Transverse colon (tissue), 4 donors: ENCODE data around the gene PGM2. TPM values are rescaled to one million over a fixed set of nuclear protein-coding genes. Genes with fewer than 3 reads are reported as not detected.

Experiments used
- DNase-seq: peaks from one replicate; pipeline ENCODE4 v3.0.0-alpha.2; 2019
- H3K27ac ChIP-seq, 4 donors: fragments of 200-600 bp; sonication (generic); 2 replicates each; pipeline ENCODE4 v1.5.1; 2016 to 2018; ENCODE audit warnings: inconsistent platforms in 4 of 4
- H3K27me3 ChIP-seq: fragments of 200-600 bp; sonication (generic); 2 replicates; pipeline ENCODE4 v1.5.1; 2017; ENCODE audit warnings: inconsistent platforms
- H3K36me3 ChIP-seq, 4 donors: fragments of 200-600 bp; sonication (generic); 2 replicates each; pipeline ENCODE4 v1.5.1; 2017 to 2019; ENCODE audit warnings: inconsistent platforms in 4 of 4
- H3K4me1 ChIP-seq, 4 donors: fragments of 200-600 bp; sonication (generic); 2 replicates each; pipeline ENCODE4 v1.5.1; 2017 to 2020; ENCODE audit warnings: inconsistent platforms in 4 of 4
- H3K4me3 ChIP-seq, 4 donors: fragments of 200-600 bp; sonication (generic); 1 replicate in 1 of 4; 2 replicates in 3 of 4; pipeline versions ENCODE4 v1.5.1 to v1.6.1; 2017 to 2019; ENCODE audit warnings: inconsistent platforms in 4 of 4
- H3K9me3 ChIP-seq, 2 donors: fragments of 200-600 bp; sonication (generic); 2 replicates each; pipeline ENCODE4 v1.5.1; 2017 to 2019; ENCODE audit warnings: inconsistent platforms in 2 of 2
- EP300 ChIP-seq: sonication (generic); formaldehyde crosslinking; IDR thresholded peaks from one replicate; pipeline ENCODE4 v1.6.1; 2017; ENCODE audit warnings: antibody characterized with exemption, low read depth
- POLR2A ChIP-seq: fragments of 450-650 bp; IDR thresholded peaks from one replicate; pipeline ENCODE4 v1.6.1; 2016; ENCODE audit warnings: antibody characterized with exemption, mild to moderate bottlenecking, moderate library complexity
- POLR2AphosphoS5 ChIP-seq, 3 donors: sonication (generic); formaldehyde crosslinking; IDR thresholded peaks; one replicate each; pipeline ENCODE4 v1.6.1; 2016; ENCODE audit warnings: antibody characterized with exemption in 3 of 3
- WGBS, 2 donors: methylation state at CpG; one replicate each; pipeline ENCODE4 v1.1.5; 2018; ENCODE audit warnings: low coverage in 1 of 2; 5-methylcytosine and 5-hydroxymethylcytosine counted together
- in situ Hi-C, 4 donors: fragments of 200-750 bp; cut with MboI; loops; one replicate each; pipeline versions ENCODE4 v1.15.0 to v1.15.1; 2017; ENCODE audit warnings: low sequenced_read_pairs in 3 of 4, low pct_ligation_motif_present in 1 of 4, low pct_unique_long_range_greater_than_20kb in 1 of 4
- intact Hi-C: fragments of 100-400 bp; cut with DNase I; formaldehyde crosslinking; loops from one replicate; pipeline ENCODE4 v1.15.1; 2023; ENCODE audit warnings: low total_unique reads
- total RNA-seq, 4 donors: library from RNA; depleted of rRNA; stranded (reverse); fragments of >200 nt; gene quantifications; one replicate each; pipeline ENCODE4 v1.1.0, GENCODE V29; 2016
- TF ChIP-seq, protein P1 (sequence below), 5 experiments: fragments of 200-600 bp in 3 of 5; fragments of 450-650 bp in 2 of 5; sonication (generic) in 3 of 5; IDR thresholded peaks; 1 replicate in 2 of 5; 2 replicates in 3 of 5; pipeline ENCODE4 v1.5.1; 2016 to 2017; ENCODE audit warnings: antibody characterized with exemption in 5 of 5, inconsistent platforms in 3 of 5, mild to moderate bottlenecking in 2 of 5, moderate library complexity in 1 of 5

PGM2 gene
- total RNA-seq, 4 donors from 2014 or later: 5.8 to 21.0 (median 14.7) TPM

- intact Hi-C loops: no loop called here
Measured at GRCh38 chr4:37812713-37813112, 13.8 kb upstream of the PGM2 start.

DNA sequence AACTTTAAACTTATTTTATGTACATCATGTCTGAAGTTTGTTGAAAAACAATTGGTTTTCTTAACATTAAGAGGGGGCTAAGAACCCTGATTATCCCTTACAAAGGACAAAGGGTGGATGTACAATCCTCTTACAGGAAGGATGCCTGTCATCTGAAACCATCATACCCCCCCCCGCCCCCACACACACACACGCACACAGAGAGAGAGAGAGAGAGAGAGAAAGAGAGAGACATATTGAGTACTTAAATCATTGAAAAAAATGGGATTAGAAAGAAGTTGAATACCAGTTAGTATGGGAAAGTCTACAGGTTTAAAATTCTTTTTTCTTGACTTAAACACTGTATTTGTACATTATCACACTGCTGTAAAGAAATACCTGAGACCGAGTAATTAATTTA is 10.9 kb upstream of the PGM2 start:
- TF ChIP-seq, protein P1, sequence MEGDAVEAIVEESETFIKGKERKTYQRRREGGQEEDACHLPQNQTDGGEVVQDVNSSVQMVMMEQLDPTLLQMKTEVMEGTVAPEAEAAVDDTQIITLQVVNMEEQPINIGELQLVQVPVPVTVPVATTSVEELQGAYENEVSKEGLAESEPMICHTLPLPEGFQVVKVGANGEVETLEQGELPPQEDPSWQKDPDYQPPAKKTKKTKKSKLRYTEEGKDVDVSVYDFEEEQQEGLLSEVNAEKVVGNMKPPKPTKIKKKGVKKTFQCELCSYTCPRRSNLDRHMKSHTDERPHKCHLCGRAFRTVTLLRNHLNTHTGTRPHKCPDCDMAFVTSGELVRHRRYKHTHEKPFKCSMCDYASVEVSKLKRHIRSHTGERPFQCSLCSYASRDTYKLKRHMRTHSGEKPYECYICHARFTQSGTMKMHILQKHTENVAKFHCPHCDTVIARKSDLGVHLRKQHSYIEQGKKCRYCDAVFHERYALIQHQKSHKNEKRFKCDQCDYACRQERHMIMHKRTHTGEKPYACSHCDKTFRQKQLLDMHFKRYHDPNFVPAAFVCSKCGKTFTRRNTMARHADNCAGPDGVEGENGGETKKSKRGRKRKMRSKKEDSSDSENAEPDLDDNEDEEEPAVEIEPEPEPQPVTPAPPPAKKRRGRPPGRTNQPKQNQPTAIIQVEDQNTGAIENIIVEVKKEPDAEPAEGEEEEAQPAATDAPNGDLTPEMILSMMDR (IDR thresholded peaks at IDR 0.05): no peak
- no peak for TF ChIP-seq POLR2AphosphoS5 (IDR thresholded peaks at IDR 0.05)
- WGBS, 2 donors: 42 to 64% methylated on average over 3 of the region's 3 CpGs
- intact Hi-C loops (no loop called here), in situ Hi-C loops (loop anchor here in 1 of 4 donors (25.0 kb wide), 1 partner anchor 922 kb away; no protein-coding TSS in a partner anchor)
- no peak for DNase-seq
- H3K27me3 ChIP-seq: no peaks in the 10 kb centered on the region
- H3K27ac ChIP-seq: no peak overlapping the region
- H3K36me3 ChIP-seq: no peaks in the 10 kb centered on the region
- H3K4me1 ChIP-seq: no peaks in the 10 kb centered on the region
- H3K4me3 ChIP-seq: no peak overlapping the region
- no peaks in the 10 kb centered on the region for H3K9me3 ChIP-seq

More at GRCh38 chr4:37812713-37813112, 13.8 kb upstream of the PGM2 start:
- H3K27ac ChIP-seq: no peak overlapping the region
- in situ Hi-C loops: loop anchor here in 1 of 4 donors (25.0 kb wide), 1 partner anchor 925 kb away; no protein-coding TSS in a partner anchor
- no peak for DNase-seq
- whole genome bisulfite sequencing, 2 donors: 94% methylated on average over 1 of the region's 1 CpG; no CpG with 5 or more reads in 1 of the 2 donors
- no peak overlapping the region for H3K4me3 ChIP-seq
- no peaks in the 10 kb centered on the region for H3K4me1 ChIP-seq
- TF ChIP-seq, protein P1 (IDR thresholded peaks at IDR 0.05): no peak
- TF ChIP-seq EP300 (no peak), POLR2A (no peak), POLR2AphosphoS5 (IDR thresholded peaks at IDR 0.05) (no peak)
- H3K9me3 ChIP-seq: no peaks in the 10 kb centered on the region
- H3K27me3 ChIP-seq: no peaks in the 10 kb centered on the region
- H3K36me3 ChIP-seq: no peaks in the 10 kb centered on the region

- intact Hi-C loops (no loop called here), in situ Hi-C loops (loop anchor here in 1 of 4 donors (25.0 kb wide), 1 partner anchor 921 kb away; no protein-coding TSS in a partner anchor)
- no peak for DNase-seq
- Histone ChIP-seq H3K4me1 (no peaks in the 10 kb centered on the region), H3K27me3 (no peaks in the 10 kb centered on the region), H3K36me3 (no peaks in the 10 kb centered on the region), H3K27ac (no peak overlapping the region), H3K4me3 (no peak overlapping the region), H3K9me3 (no peaks in the 10 kb centered on the region)
- TF ChIP-seq EP300 (no peak), POLR2AphosphoS5 (IDR thresholded peaks at IDR 0.05) (no peak), POLR2A (no peak)
- TF ChIP-seq, protein P1 (IDR thresholded peaks at IDR 0.05): no peak
- 25 to 52% methylated on average over 2 of the region's 2 CpGs for WGBS, 2 donors
Measured at GRCh38 chr4:37816006-37816405, 10.5 kb upstream of the PGM2 start.

GRCh38 chr4:37816719-37817118 is 9.8 kb upstream of the PGM2 start:
- in situ Hi-C loops: loop anchor here in 1 of 4 donors (25.0 kb wide), 1 partner anchor 921 kb away; no protein-coding TSS in a partner anchor
- intact Hi-C loops: no loop called here
- Histone ChIP-seq H3K4me1 (no peaks in the 10 kb centered on the region), H3K4me3 (no peak overlapping the region), H3K9me3 (no peaks in the 10 kb centered on the region), H3K27me3 (no peaks in the 10 kb centered on the region), H3K36me3 (no peaks in the 10 kb centered on the region), H3K27ac (no peak overlapping the region)
- TF ChIP-seq, protein P1 (IDR thresholded peaks at IDR 0.05): no peak
- TF ChIP-seq POLR2AphosphoS5 (IDR thresholded peaks at IDR 0.05) (no peak), EP300 (no peak), POLR2A (no peak)
- DNase-seq: no peak
- WGBS, 2 donors: 78 to 80% methylated on average over 3 of the region's 3 CpGs
